H1 (cell line): ENCODE data around the gene MSL1. TPM values are rescaled to one million over a fixed set of nuclear protein-coding genes. Genes with fewer than 3 reads are reported as not detected.

ENCODE experiments used
- CTCF ChIA-PET: fragments of 300-600 bp; sonication (Branson Sonifier 250); formaldehyde crosslinking; loops from one replicate; lab custom pipeline; 2021; ENCODE audit not compliant: partially characterized antibody; lab: Charles Lee
- POLR2A ChIA-PET: fragments of 300-600 bp; sonication (Branson Sonifier 250); formaldehyde crosslinking; loops from one replicate; lab custom pipeline; 2021; ENCODE audit warnings: inconsistent platforms; ENCODE audit not compliant: partially characterized antibody; lab: Charles Lee
- DNase-seq, 2 experiments: peaks; one replicate each; pipeline versions ENCODE4 v3.0.0 to v3.0.0-alpha.2; 2010 to 2022; ENCODE audit warnings: low spot score in 2 of 2, low read depth in 1 of 2, mixed read lengths in 1 of 2
- FAIRE-seq: peaks from 2 replicates; lab custom pipeline; 2011; peaks lifted over from hg19 to GRCh38; lab: Jason Lieb, UNC
- H2AFZ ChIP-seq: 2 replicates; pipeline ENCODE4 v1.8.1; 2012; ENCODE audit warnings: low read length, inconsistent platforms
- H2AK5ac ChIP-seq: 2 replicates; pipeline ENCODE4 v1.6.1; 2013; ENCODE audit warnings: low read depth, low read length
- H2BK120ac ChIP-seq: replicated peaks from 2 replicates; pipeline ENCODE3; 2013; ENCODE audit warnings: low read depth, low read length, inconsistent platforms
- H2BK12ac ChIP-seq: 2 replicates; pipeline ENCODE4 v1.6.1; 2013; ENCODE audit warnings: low read depth, low read length
- H2BK15ac ChIP-seq: 2 replicates; pipeline ENCODE4 v1.6.1; 2013; ENCODE audit warnings: low read length
- H2BK20ac ChIP-seq: 2 replicates; pipeline ENCODE4 v1.6.1; 2013; ENCODE audit warnings: low read length
- H2BK5ac ChIP-seq: 2 replicates; pipeline ENCODE4 v1.6.1; 2013; ENCODE audit warnings: low read depth, low read length
- H3K14ac ChIP-seq: 2 replicates; pipeline ENCODE4 v1.6.1; 2013; ENCODE audit warnings: inconsistent platforms; ENCODE audit not compliant: insufficient read length
- H3K18ac ChIP-seq: 2 replicates; pipeline ENCODE4 v1.6.1; 2013; ENCODE audit warnings: low read length; ENCODE audit errors: extremely low read depth
- H3K23ac ChIP-seq: 2 replicates; pipeline ENCODE4 v1.6.1; 2013; ENCODE audit warnings: inconsistent platforms; ENCODE audit not compliant: insufficient read length
- H3K23me2 ChIP-seq: 2 replicates; pipeline ENCODE4 v1.6.1; 2013; ENCODE audit warnings: low read depth, low read length
- H3K27ac ChIP-seq: 2 replicates; pipeline ENCODE4 v1.6.1; 2011; ENCODE audit warnings: low read depth, low read length, inconsistent platforms
- H3K27me3 ChIP-seq, 4 experiments: replicated peaks in 1 of 4; 1 replicate in 1 of 4; 2 replicates in 3 of 4; pipeline versions ENCODE4 v1.6.1 to v1.8.1; 2011 to 2013; ENCODE audit warnings: low read length in 3 of 4, mild to moderate bottlenecking in 3 of 4, inconsistent platforms in 2 of 4, mixed read lengths in 2 of 4, moderate library complexity in 1 of 4; ENCODE audit not compliant: control insufficient read depth in 3 of 4, insufficient read depth in 3 of 4; ENCODE audit errors: extremely low read depth in 1 of 4
- H3K36me3 ChIP-seq, 4 experiments: 2 replicates each; pipeline versions ENCODE4 v1.6.1 to v1.8.1; 2011 to 2013; ENCODE audit warnings: mild to moderate bottlenecking in 4 of 4, low read length in 3 of 4, moderate library complexity in 2 of 4, control low read depth in 1 of 4, inconsistent platforms in 1 of 4; ENCODE audit not compliant: insufficient read depth in 4 of 4, control insufficient read depth in 2 of 4
- H3K4ac ChIP-seq: replicated peaks from 2 replicates; pipeline ENCODE3; 2013; ENCODE audit warnings: low read length, low read depth, mixed read lengths, inconsistent platforms; ENCODE audit not compliant: insufficient read length
- H3K4me1 ChIP-seq, 4 experiments: replicated peaks in 1 of 4; 1 replicate in 1 of 4; 2 replicates in 3 of 4; pipeline versions ENCODE4 v1.6.1 to v1.8.1; 2011 to 2013; ENCODE audit warnings: low read length in 3 of 4, inconsistent platforms in 2 of 4, mixed read lengths in 1 of 4; ENCODE audit not compliant: insufficient read depth in 4 of 4, control insufficient read depth in 3 of 4
- H3K4me2 ChIP-seq, 2 experiments: 2 replicates each; pipeline versions ENCODE4 v1.6.1 to v1.8.1; 2011 to 2013; ENCODE audit warnings: low read depth in 2 of 2, low read length in 2 of 2, control low read depth in 1 of 2, inconsistent platforms in 1 of 2, mild to moderate bottlenecking in 1 of 2; ENCODE audit not compliant: insufficient read depth in 1 of 2
- H3K4me3 ChIP-seq, 4 experiments: fragments of 200-600, 300-600 bp in 1 of 4; sonication (generic), shearing (Covaris generic), sonication (Bioruptor Twin) in 1 of 4; 2 replicates each; pipeline versions ENCODE4 v1.5.1 to v1.8.1; 2011 to 2016; ENCODE audit warnings: low read length in 4 of 4, low read depth in 3 of 4, control low read depth in 2 of 4, inconsistent platforms in 2 of 4, mild to moderate bottlenecking in 2 of 4, mixed read lengths in 1 of 4, moderate library complexity in 1 of 4; ENCODE audit not compliant: insufficient read depth in 2 of 4; ENCODE audit errors: extremely low read depth in 1 of 4
- H3K56ac ChIP-seq: replicated peaks from 2 replicates; pipeline ENCODE3; 2013; ENCODE audit warnings: low read depth, mild to moderate bottlenecking, mixed read lengths, low read length, inconsistent platforms; ENCODE audit not compliant: insufficient read length
- H3K79me1 ChIP-seq: 2 replicates; pipeline ENCODE4 v1.6.1; 2013; ENCODE audit warnings: low read depth, low read length, control low read depth
- H3K79me2 ChIP-seq, 2 experiments: 2 replicates each; pipeline versions ENCODE4 v1.6.1 to v1.8.1; 2012 to 2013; ENCODE audit warnings: low read length in 2 of 2, mild to moderate bottlenecking in 2 of 2, inconsistent platforms in 1 of 2; ENCODE audit not compliant: insufficient read depth in 2 of 2, control insufficient read depth in 1 of 2
- H3K9ac ChIP-seq, 4 experiments: replicated peaks in 1 of 4; 1 replicate in 1 of 4; 2 replicates in 3 of 4; pipeline versions ENCODE4 v1.6.1 to v1.8.1; 2011 to 2013; ENCODE audit warnings: low read depth in 3 of 4, low read length in 3 of 4, control low read depth in 2 of 4, mild to moderate bottlenecking in 2 of 4, moderate library complexity in 2 of 4, inconsistent platforms in 1 of 4; ENCODE audit errors: extremely low read depth in 1 of 4
- H3K9me3 ChIP-seq, 2 experiments: 2 replicates each; pipeline versions ENCODE4 v1.6.1 to v1.8.1; 2012 to 2013; ENCODE audit warnings: mild to moderate bottlenecking in 2 of 2, moderate library complexity in 2 of 2, control low read depth in 1 of 2, inconsistent platforms in 1 of 2, low read depth in 1 of 2, low read length in 1 of 2, mixed read lengths in 1 of 2; ENCODE audit not compliant: insufficient read depth in 2 of 2
- H4K20me1 ChIP-seq, 2 experiments: replicated peaks in 1 of 2; 2 replicates each; pipeline versions ENCODE3 to v1.8.1; 2011 to 2013; ENCODE audit warnings: inconsistent platforms in 2 of 2, low read length in 2 of 2, mild to moderate bottlenecking in 1 of 2; ENCODE audit not compliant: insufficient read depth in 2 of 2, control insufficient read depth in 1 of 2
- H4K5ac ChIP-seq: 2 replicates; pipeline ENCODE4 v1.6.1; 2013; ENCODE audit warnings: low read length, low read depth, mixed read lengths, inconsistent platforms; ENCODE audit not compliant: insufficient read length
- H4K8ac ChIP-seq: 2 replicates; pipeline ENCODE4 v1.8.0; 2013; ENCODE audit warnings: mild to moderate bottlenecking, moderate library complexity, low read length, inconsistent platforms; ENCODE audit not compliant: insufficient read depth; ENCODE audit errors: extremely low read depth
- H4K91ac ChIP-seq: replicated peaks from 2 replicates; pipeline ENCODE3; 2013; ENCODE audit warnings: low read length, mixed read lengths, inconsistent platforms; ENCODE audit not compliant: insufficient read length
- HDAC6 ChIP-seq: IDR thresholded peaks from one replicate; pipeline ENCODE4 v1.7.1; 2012; ENCODE audit warnings: low read depth, mild to moderate bottlenecking, inconsistent platforms, low read length, moderate library complexity
- POLR2A ChIP-seq, 2 experiments: IDR thresholded peaks; 1 replicate in 1 of 2; 2 replicates in 1 of 2; pipeline ENCODE4 v1.6.1; 2011; ENCODE audit warnings: low read depth in 2 of 2, low read length in 2 of 2, mild to moderate bottlenecking in 2 of 2; ENCODE audit errors: control extremely low read depth in 1 of 2
- POU5F1 ChIP-seq: IDR thresholded peaks from 2 replicates; pipeline ENCODE4 v1.6.1; 2011; ENCODE audit warnings: low read depth, mild to moderate bottlenecking, low read length, moderate library complexity
- YY1 ChIP-seq: IDR thresholded peaks from 2 replicates; pipeline ENCODE4 v1.6.1; 2011; ENCODE audit warnings: low read depth, mild to moderate bottlenecking, low read length
- WGBS, 2 experiments: shearing (Covaris generic) in 1 of 2; methylation state at CpG; one replicate each; pipeline versions ENCODE4 v1.1.6 to v1.1.7; 2013 to 2015; ENCODE audit warnings: low lambda C conversion rate in 2 of 2, mixed read lengths in 2 of 2, inconsistent platforms in 1 of 2, low coverage in 1 of 2, missing lambda C conversion rate in 1 of 2; ENCODE audit not compliant: insufficient replicate concordance in 2 of 2, insufficient coverage in 1 of 2, insufficient read length in 1 of 2; ENCODE audit errors: extremely low coverage in 1 of 2, missing lambda C conversion rate in 1 of 2; 5-methylcytosine and 5-hydroxymethylcytosine counted together
- polyA plus RNA-seq, 7 experiments: library from polyadenylated mRNA; depleted of rRNA in 3 of 7; stranded (reverse) in 5 of 7; unstranded in 2 of 7; fragments of >200 nt in 5 of 7; fragments of 200-250 nt in 2 of 7; gene quantifications; 1 replicate in 5 of 7; 2 replicates in 1 of 7; 4 replicates in 1 of 7; pipeline versions ENCODE4 v1.2.1 to v1.2.3, GENCODE V29; 2011 to 2013; ENCODE audit warnings: missing spikeins in 2 of 7, mixed read lengths in 2 of 7
- total RNA-seq: library from RNA; stranded (reverse); fragmentation: NEBNext Ultra II Directional; extraction: Animal tissue kit (Norgen Biotek cat#: 25700); gene quantifications from 2 replicates; pipeline ENCODE4 v1.2.1, GENCODE V29; 2021
- TF ChIP-seq, protein P1 (sequence below): IDR thresholded peaks from 2 replicates; pipeline ENCODE4 v1.6.1; 2012; ENCODE audit warnings: inconsistent platforms

The MSL1 gene
- total and polyA plus RNA-seq, 2 of the 8 experiments (the other 6 are each of a cell fraction or from before 2014, with no cell fraction given), result 24.1 to 66.5 TPM

DNA sequence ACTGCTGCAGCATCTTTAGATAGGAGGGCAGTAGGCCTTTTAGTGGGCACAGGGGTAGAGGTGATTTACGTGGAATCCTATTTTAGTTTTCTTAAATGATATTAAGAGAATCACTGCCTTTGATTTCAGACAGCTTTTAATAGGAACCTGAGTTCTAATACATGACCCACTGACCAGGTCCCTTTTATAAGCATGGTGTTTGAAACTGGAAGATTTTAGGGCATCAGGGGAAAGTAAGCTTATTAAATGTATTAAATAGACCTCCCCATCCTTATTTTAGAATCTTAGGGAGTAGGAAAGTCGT is 2.0 kb downstream of the MSL1 start:
- H3K27ac ChIP-seq, result no peak overlapping the region

More for the DNA sequence above, 2.0 kb downstream of the MSL1 start:
- H3K4ac ChIP-seq, result no peak overlapping the region
- FAIRE-seq (no peak), DNase-seq (no peak)
- H3K27me3 ChIP-seq, result no peaks in the 10 kb centered on the region; a peak in 1 of 7 replicates
- H2BK5ac ChIP-seq, result 0 out of 2 replicates have a peak overlapping the region, but pooled peaks have one; percentile 81
- H3K4me1 ChIP-seq, result peaks cover 0 to 3% (median under 1%) of the 10 kb centered on the region in 4 experiments; a peak in 2 of 7 replicates
- no peaks in the 10 kb centered on the region for H3K9me3 ChIP-seq
- H2BK20ac ChIP-seq, result no peak overlapping the region
- 0 out of 2 replicates have a peak overlapping the region, but pooled peaks have one; percentile 60 for H3K18ac ChIP-seq
- no peak overlapping the region for H2BK120ac ChIP-seq
- peak overlapping the region; percentile 16 for H4K91ac ChIP-seq
- CTCF ChIA-PET, result interaction anchor here (0.6 to 14.0 kb wide), 17 partner anchors 9 to 222 kb away, joined by 3 to 135 read pairs (median 4); partner anchors contain the start of genes CASC3 and THRA
- H2BK12ac ChIP-seq, result no peak overlapping the region
- no peak overlapping the region for H3K14ac ChIP-seq
- 3% methylated on average over 2 of the region's 2 CpGs; no CpG with 5 or more reads in 1 of the 2 experiments for WGBS, 2 experiments
- H3K79me2 ChIP-seq, result peaks cover 22 to 68% of the 10 kb centered on the region in 2 experiments
- peaks cover 16% of the 10 kb centered on the region; the same call in 1 of the 2 replicates for H3K79me1 ChIP-seq
- no peak overlapping the region for H4K5ac ChIP-seq
- H3K9ac ChIP-seq, result peak overlapping the region in 1 of 4 experiments; percentile 72; a peak in 1 of 7 replicates
- peak overlapping the region; percentile 80 to 91 (median 86) for H3K4me3 ChIP-seq
- no peak overlapping the region for H3K23ac ChIP-seq
- no peak overlapping the region for H2AFZ ChIP-seq
- H3K4me2 ChIP-seq, result peak overlapping the region; percentile 84 to 90
- TF ChIP-seq POLR2A (IDR thresholded peaks at IDR 0.05; ENCODE audit: control extremely low read depth in 1 of 2, low read depth in 2 of 2, low read length in 2 of 2), result 0 out of 3 replicates have a peak, but pooled peaks of 1 of the 2 experiments have one; percentile 1
- TF ChIP-seq, protein P1, sequence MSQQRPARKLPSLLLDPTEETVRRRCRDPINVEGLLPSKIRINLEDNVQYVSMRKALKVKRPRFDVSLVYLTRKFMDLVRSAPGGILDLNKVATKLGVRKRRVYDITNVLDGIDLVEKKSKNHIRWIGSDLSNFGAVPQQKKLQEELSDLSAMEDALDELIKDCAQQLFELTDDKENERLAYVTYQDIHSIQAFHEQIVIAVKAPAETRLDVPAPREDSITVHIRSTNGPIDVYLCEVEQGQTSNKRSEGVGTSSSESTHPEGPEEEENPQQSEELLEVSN, result no peak
- no peak for TF ChIP-seq YY1
- no peak for TF ChIP-seq POU5F1
- no peak for TF ChIP-seq HDAC6
- H4K20me1 ChIP-seq, result peaks cover 4 to 13% of the 10 kb centered on the region in 2 experiments
- H3K23me2 ChIP-seq, result peaks cover 17% of the 10 kb centered on the region; the same call in 1 of the 2 replicates
- POLR2A ChIA-PET, result interaction anchor here (0.9 to 16.7 kb wide), 27 partner anchors 9 to 183 kb away, joined by 3 to 399 read pairs (median 6); partner anchors contain the start of genes CASC3, CDC6, MED24 and NR1D1
- H2BK15ac ChIP-seq, result 0 out of 2 replicates have a peak overlapping the region, but pooled peaks have one; percentile 19
- no peak overlapping the region for H4K8ac ChIP-seq
- peaks cover 12 to 35% (median 18%) of the 10 kb centered on the region in 4 experiments for H3K36me3 ChIP-seq
- no peak overlapping the region for H3K56ac ChIP-seq
- no peak overlapping the region for H2AK5ac ChIP-seq
